HG03066 (cell line): ENCODE measurements around the gene BCL2L1.

Experiments
- ATAC-seq: cut with Tn5 transposase; IDR thresholded peaks from one replicate; pipeline ENCODE4 v1.9.1; 2021; ENCODE audit warnings: low read depth; ENCODE audit not compliant: unreplicated experiment

Gene BCL2L1

GRCh38 chr20:31694842-31695593 lies 27.6 kb downstream of the BCL2L1 start:
- ATAC-seq, result no peak

- no peak for ATAC-seq
Measured at GRCh38 chr20:31693987-31694661, 28.5 kb downstream of the BCL2L1 start.

- no peak for ATAC-seq
Measured at GRCh38 chr20:31693402-31693801, 29.3 kb downstream of the BCL2L1 start.

- ATAC-seq, result peak; percentile 75
Measured at GRCh38 chr20:31691646-31692275, 30.9 kb downstream of the BCL2L1 start.

GRCh38 chr20:31690124-31690666 lies 32.5 kb downstream of the BCL2L1 start:
- no peak for ATAC-seq

- ATAC-seq, result no peak
Measured at GRCh38 chr20:31689141-31689540, 33.5 kb downstream of the BCL2L1 start.

- no peak for ATAC-seq
Measured at GRCh38 chr20:31687777-31688176, 34.9 kb downstream of the BCL2L1 start.

- no peak for ATAC-seq
Measured at GRCh38 chr20:31685853-31686643, 36.6 kb downstream of the BCL2L1 start.

- peak; percentile 44 for ATAC-seq
Measured at GRCh38 chr20:31684153-31685015, 38.3 kb downstream of the BCL2L1 start.

- no peak for ATAC-seq
Measured at GRCh38 chr20:31682927-31683326, 39.7 kb downstream of the BCL2L1 start.

GRCh38 chr20:31682352-31682751 lies 40.3 kb downstream of the BCL2L1 start:
- ATAC-seq, result no peak

- ATAC-seq, result no peak
Measured at GRCh38 chr20:31681769-31682168, 40.9 kb downstream of the BCL2L1 start.

- no peak for ATAC-seq
Measured at GRCh38 chr20:31681128-31681727, 41.4 kb downstream of the BCL2L1 start.

GRCh38 chr20:31680286-31681127 lies 42.2 kb downstream of the BCL2L1 start:
- no peak for ATAC-seq

GRCh38 chr20:31679357-31680285 lies 43.0 kb downstream of the BCL2L1 start:
- ATAC-seq, result no peak

GRCh38 chr20:31678389-31679356 lies 44.0 kb downstream of the BCL2L1 start:
- no peak for ATAC-seq
